Gastrocnemius medialis (tissue), 4 donors: Measurements from ENCODE around the gene ZG16B.

ENCODE experiments used
- CTCF ChIP-seq, 5 experiments: fragments of 450-650 bp in 3 of 5; fragments of 200-600 bp in 2 of 5; sonication (generic) in 2 of 5; IDR thresholded peaks in 4 of 5; conservative IDR thresholded peaks in 1 of 5; 1 replicate in 4 of 5; 2 replicates in 1 of 5; pipeline ENCODE4 v1.5.1; 2016 to 2019; ENCODE audit warnings: antibody characterized with exemption in 5 of 5, mild to moderate bottlenecking in 3 of 5, moderate library complexity in 3 of 5
- POLR2A ChIP-seq, 2 donors: fragments of 450-650 bp; IDR thresholded peaks; one replicate each; pipeline ENCODE4 v1.6.1; 2017; ENCODE audit warnings: antibody characterized with exemption in 2 of 2, mild to moderate bottlenecking in 2 of 2, moderate library complexity in 2 of 2

GRCh38 chr16:2843526-2843925 is 13.4 kb downstream of the ZG16B start:
- TF ChIP-seq POLR2A (IDR thresholded peaks at IDR 0.05) (no peak), CTCF (IDR thresholded peaks at IDR 0.05 in 4 of 5, conservative IDR thresholded peaks at IDR 0.05 in 1 of 5) (no peak)
